ENCODE results near the gene STXBP1. TPM values are rescaled to one million over a fixed set of nuclear protein-coding genes. Genes with fewer than 3 reads are reported as not detected.

The STXBP1 gene
- total and polyA plus RNA-seq, 9 of the 15 experiments (the other 6 are each of a cell fraction or from before 2014, with no cell fraction given): 4.6 to 35.1 (median 9.7) TPM

DNA sequence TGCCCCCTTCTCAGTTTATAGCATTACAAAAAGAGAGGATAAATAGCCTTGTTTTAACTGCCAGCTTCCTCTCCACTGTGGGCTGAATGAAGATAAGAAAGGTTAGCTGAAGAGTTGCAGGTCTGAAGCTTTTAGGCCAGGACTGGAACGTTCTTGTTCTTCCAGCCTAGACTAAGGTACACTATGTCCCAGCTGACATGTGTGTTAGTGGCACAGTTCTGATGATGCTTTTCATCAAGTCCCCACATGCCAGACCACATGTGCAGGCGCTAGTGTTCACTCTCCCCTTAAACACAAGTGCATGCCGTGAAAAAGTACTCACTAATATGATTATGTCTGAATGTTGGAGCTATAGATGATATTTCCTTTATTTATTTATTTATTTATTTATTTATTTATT lies 40.7 kb downstream of the STXBP1 start:
- H3K9me3 ChIP-seq (replicated peaks; ENCODE audit: control insufficient read depth, insufficient read depth, low read depth, low read length): no peaks in the 10 kb centered on the region; the same call in 1 of the 2 replicates
- no peak for DNase-seq (ENCODE audit: extremely low read depth in 1 of 4, low spot score in 3 of 4)
- H3K36me3 ChIP-seq (ENCODE audit: control insufficient read depth, insufficient read depth, low read length): peaks cover 22% of the 10 kb centered on the region
- H3K9me1 ChIP-seq (ENCODE audit: control insufficient read depth, insufficient read depth, low read length): no peaks in the 10 kb centered on the region
- WGBS (ENCODE audit: insufficient coverage, low coverage, missing lambda C conversion rate): 46% methylated on average over 3 of the region's 3 CpGs
- no TSS peak for BruUV-seq (replicated peaks)
- no peaks in the 10 kb centered on the region for H3K27me3 ChIP-seq (ENCODE audit: control insufficient read depth in 2 of 2, insufficient read depth in 2 of 2, low read length in 2 of 2)
- CTCF ChIA-PET (ENCODE audit: low intra/inter-chr PET ratio): no interaction called here
- H3K79me2 ChIP-seq (ENCODE audit: control insufficient read depth, insufficient read depth, low read length): peaks cover 3% of the 10 kb centered on the region; the same call in 1 of the 3 replicates
- peak overlapping the region; percentile 7; the same call in 1 of the 2 replicates for H2AFZ ChIP-seq (ENCODE audit: low read depth, low read length)
- peak overlapping the region; percentile 48; the same call in 1 of the 2 replicates for H3K4me2 ChIP-seq (ENCODE audit: insufficient read depth, low read length)
- FAIRE-seq: no peak
- peak overlapping the region; percentile 56 for H3K27ac ChIP-seq (ENCODE audit: extremely low read depth, low read depth, low read length)
- peak overlapping the region in 1 of 2 experiments; percentile 42; a peak in 1 of 4 replicates for H3K9ac ChIP-seq (ENCODE audit: insufficient read depth in 1 of 2, low read depth in 2 of 2, low read length in 2 of 2)
- in situ Hi-C loops (cut with MboI) (no loop called here), intact Hi-C loops (cut with micrococcal nuclease) (no loop called here)
- H3K4me1 ChIP-seq (replicated peaks in 1 of 2; ENCODE audit: control insufficient read depth in 2 of 2, insufficient read depth in 2 of 2, low read length in 2 of 2): peaks cover 15 to 25% of the 10 kb centered on the region in 2 experiments
- POLR2A ChIA-PET: interaction anchor here (0.6 to 3.1 kb wide), 4 partner anchors 8 to 698 kb away, joined by 3 to 8 read pairs (median 3); no protein-coding TSS in a partner anchor
- no peaks in the 10 kb centered on the region for H4K20me1 ChIP-seq (replicated peaks; ENCODE audit: control insufficient read depth, insufficient read depth, low read length)
- ATAC-seq: peak; percentile 41
- no peak overlapping the region for H3K4me3 ChIP-seq
- TF ChIP-seq NFYB (IDR thresholded peaks at IDR 0.05; ENCODE audit: extremely low read depth, insufficient read length) (no peak), ZNF239 (CRISPR knock-in tag; IDR thresholded peaks at IDR 0.05) (no peak), NFE2 (IDR thresholded peaks at IDR 0.05; ENCODE audit: low read depth) (no peak), SLC30A9 (CRISPR knock-in tag; IDR thresholded peaks at IDR 0.05) (no peak), NFATC3 (IDR thresholded peaks at IDR 0.05) (no peak), ZFP30 (CRISPR knock-in tag; IDR thresholded peaks at IDR 0.05; ENCODE audit: borderline replicate concordance) (no peak), DPF2 (IDR thresholded peaks at IDR 0.05) (no peak), GTF2A2 (tag; IDR thresholded peaks at IDR 0.05) (no peak)
- TF ChIP-seq, protein P1, sequence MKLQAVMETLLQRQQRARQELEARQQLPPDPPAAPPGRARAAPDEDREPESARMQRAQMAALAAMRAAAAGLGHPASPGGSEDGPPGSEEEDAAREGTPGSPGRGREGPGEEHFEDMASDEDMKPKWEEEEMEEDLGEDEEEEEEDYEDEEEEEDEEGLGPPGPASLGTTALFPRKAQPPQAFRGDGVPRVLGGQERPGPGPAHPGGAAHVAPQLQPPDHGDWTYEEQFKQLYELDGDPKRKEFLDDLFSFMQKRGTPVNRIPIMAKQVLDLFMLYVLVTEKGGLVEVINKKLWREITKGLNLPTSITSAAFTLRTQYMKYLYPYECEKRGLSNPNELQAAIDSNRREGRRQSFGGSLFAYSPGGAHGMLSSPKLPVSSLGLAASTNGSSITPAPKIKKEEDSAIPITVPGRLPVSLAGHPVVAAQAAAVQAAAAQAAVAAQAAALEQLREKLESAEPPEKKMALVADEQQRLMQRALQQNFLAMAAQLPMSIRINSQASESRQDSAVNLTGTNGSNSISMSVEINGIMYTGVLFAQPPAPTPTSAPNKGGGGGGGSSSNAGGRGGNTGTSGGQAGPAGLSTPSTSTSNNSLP (IDR thresholded peaks at IDR 0.05; ENCODE audit: borderline replicate concordance, low read depth, low read length): no peak
- TF ChIP-seq, protein P2, sequence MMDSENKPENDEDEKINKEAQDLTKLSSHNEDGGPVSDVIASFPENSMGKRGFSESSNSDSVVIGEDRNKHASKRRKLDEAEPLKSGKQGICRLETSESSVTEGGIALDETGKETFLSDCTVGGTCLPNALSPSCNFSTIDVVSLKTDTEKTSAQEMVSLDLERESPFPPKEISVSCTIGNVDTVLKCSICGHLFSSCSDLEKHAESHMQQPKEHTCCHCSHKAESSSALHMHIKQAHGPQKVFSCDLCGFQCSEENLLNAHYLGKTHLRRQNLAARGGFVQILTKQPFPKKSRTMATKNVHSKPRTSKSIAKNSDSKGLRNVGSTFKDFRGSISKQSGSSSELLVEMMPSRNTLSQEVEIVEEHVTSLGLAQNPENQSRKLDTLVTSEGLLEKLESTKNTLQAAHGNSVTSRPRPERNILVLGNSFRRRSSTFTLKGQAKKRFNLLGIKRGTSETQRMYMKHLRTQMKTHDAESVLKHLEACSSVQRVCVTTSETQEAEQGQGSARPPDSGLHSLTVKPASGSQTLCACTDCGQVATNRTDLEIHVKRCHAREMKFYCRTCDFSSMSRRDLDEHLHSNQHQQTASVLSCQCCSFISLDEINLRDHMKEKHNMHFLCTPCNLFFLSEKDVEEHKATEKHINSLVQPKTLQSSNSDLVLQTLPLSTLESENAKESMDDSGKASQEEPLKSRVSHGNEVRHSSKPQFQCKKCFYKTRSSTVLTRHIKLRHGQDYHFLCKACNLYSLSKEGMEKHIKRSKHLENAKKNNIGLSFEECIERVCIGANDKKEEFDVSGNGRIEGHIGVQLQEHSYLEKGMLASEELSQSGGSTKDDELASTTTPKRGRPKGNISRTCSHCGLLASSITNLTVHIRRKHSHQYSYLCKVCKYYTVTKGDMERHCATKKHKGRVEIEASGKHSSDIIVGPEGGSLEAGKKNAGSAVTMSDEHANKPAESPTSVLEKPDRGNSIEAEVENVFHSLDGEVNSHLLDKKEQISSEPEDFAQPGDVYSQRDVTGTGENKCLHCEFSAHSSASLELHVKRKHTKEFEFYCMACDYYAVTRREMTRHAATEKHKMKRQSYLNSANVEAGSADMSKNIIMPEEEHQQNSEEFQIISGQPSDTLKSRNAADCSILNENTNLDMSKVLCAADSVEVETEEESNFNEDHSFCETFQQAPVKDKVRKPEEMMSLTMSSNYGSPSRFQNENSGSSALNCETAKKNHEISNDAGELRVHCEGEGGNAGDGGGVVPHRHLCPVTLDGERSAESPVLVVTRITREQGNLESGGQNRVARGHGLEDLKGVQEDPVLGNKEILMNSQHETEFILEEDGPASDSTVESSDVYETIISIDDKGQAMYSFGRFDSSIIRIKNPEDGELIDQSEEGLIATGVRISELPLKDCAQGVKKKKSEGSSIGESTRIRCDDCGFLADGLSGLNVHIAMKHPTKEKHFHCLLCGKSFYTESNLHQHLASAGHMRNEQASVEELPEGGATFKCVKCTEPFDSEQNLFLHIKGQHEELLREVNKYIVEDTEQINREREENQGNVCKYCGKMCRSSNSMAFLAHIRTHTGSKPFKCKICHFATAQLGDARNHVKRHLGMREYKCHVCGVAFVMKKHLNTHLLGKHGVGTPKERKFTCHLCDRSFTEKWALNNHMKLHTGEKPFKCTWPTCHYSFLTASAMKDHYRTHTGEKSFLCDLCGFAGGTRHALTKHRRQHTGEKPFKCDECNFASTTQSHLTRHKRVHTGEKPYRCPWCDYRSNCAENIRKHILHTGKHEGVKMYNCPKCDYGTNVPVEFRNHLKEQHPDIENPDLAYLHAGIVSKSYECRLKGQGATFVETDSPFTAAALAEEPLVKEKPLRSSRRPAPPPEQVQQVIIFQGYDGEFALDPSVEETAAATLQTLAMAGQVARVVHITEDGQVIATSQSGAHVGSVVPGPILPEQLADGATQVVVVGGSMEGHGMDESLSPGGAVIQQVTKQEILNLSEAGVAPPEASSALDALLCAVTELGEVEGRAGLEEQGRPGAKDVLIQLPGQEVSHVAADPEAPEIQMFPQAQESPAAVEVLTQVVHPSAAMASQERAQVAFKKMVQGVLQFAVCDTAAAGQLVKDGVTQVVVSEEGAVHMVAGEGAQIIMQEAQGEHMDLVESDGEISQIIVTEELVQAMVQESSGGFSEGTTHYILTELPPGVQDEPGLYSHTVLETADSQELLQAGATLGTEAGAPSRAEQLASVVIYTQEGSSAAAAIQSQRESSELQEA (IDR thresholded peaks at IDR 0.05; ENCODE audit: low read depth): no peak

Data from K562 (cell line).